ENCODE data around the gene IL1RAPL2. TPM values are rescaled to one million over a fixed set of nuclear protein-coding genes. Genes with fewer than 3 reads are reported as not detected.
A peak's percentile ranks its signal among the peaks of the same experiment; 100 is the strongest.

IL1RAPL2 gene
- total and polyA plus RNA-seq, 2 of the 4 experiments (the other 2 are of a cell fraction), result 0.03 TPM; not detected in 1

- ChIA-PET POLR2A (ENCODE audit: unreplicated experiment) (no interaction called here), CTCF (interaction anchor here (0.7 to 0.9 kb wide), 3 partner anchors 35 to 1346 kb away, joined by 3 to 5 read pairs (median 3); no protein-coding TSS in a partner anchor)
- Histone ChIP-seq H2AFZ (replicated peaks; ENCODE audit: low read length, poor library complexity) (no peak overlapping the region), H3K9me1 (ENCODE audit: insufficient read depth, low read length) (no peaks in the 10 kb centered on the region), H3K9ac (ENCODE audit: low read depth, low read length) (no peak overlapping the region), H2AK9ac (replicated peaks; ENCODE audit: low read depth, low read length, poor library complexity) (no peak overlapping the region), H3K23ac (ENCODE audit: low read depth, low read length) (no peak overlapping the region), H2BK120ac (ENCODE audit: low read depth, low read length) (no peak overlapping the region), H3K4ac (ENCODE audit: low read depth, low read length) (no peak overlapping the region), H3K4me3 (ENCODE audit: insufficient read depth, low read depth, low read length) (no peak overlapping the region), H4K91ac (ENCODE audit: insufficient read depth, low read depth, low read length) (no peak overlapping the region), H3K27me3 (ENCODE audit: control insufficient read depth, insufficient read depth, low read length) (peaks cover 3% of the 10 kb centered on the region), H3K4me1 (ENCODE audit: control insufficient read depth, insufficient read depth, low read length) (no peaks in the 10 kb centered on the region), H3K18ac (ENCODE audit: low read depth, low read length) (no peak overlapping the region), H2AK5ac (ENCODE audit: low read depth, low read length) (no peak overlapping the region), H3K36me3 (ENCODE audit: control insufficient read depth, insufficient read depth, low read length) (no peaks in the 10 kb centered on the region), H3K14ac (replicated peaks; ENCODE audit: low read depth, low read length) (no peak overlapping the region), H2BK20ac (ENCODE audit: low read depth, low read length) (no peak overlapping the region), H2BK5ac (ENCODE audit: low read depth, low read length, poor library complexity, severe bottlenecking) (no peak overlapping the region), H4K5ac (ENCODE audit: low read depth, low read length) (no peak overlapping the region), H3K4me2 (ENCODE audit: low read depth, low read length) (no peak overlapping the region), H4K20me1 (ENCODE audit: insufficient read depth, low read length) (no peaks in the 10 kb centered on the region; the same call in 1 of the 2 replicates), H3K9me3 (ENCODE audit: control insufficient read depth, insufficient read depth, low read length) (no peaks in the 10 kb centered on the region), H4K8ac (ENCODE audit: low read depth in 2 of 2, low read length in 2 of 2) (no peak overlapping the region), H2BK15ac (ENCODE audit: low read depth, low read length) (no peak overlapping the region), H3K56ac (ENCODE audit: extremely low read depth, insufficient read depth, low read length) (no peak overlapping the region), H3K27ac (ENCODE audit: insufficient read depth, low read length) (no peak overlapping the region), H3K79me1 (ENCODE audit: low read depth in 1 of 2, low read length in 2 of 2) (no peaks in the 10 kb centered on the region)
- DNase-seq (peak; percentile 6), ATAC-seq (ENCODE audit: low read depth) (no peak)
- intact Hi-C loops (cut with micrococcal nuclease) (loop anchor here (10.0 kb wide), 1 partner anchor 996 kb away; no protein-coding TSS in a partner anchor), dilution Hi-C loops (cut with HindIII; ENCODE audit: low sequenced_read_pairs, unreplicated experiment) (no loop called here), in situ Hi-C loops (cut with MboI; ENCODE audit: low sequenced_read_pairs) (no loop called here)
- TF ChIP-seq CTCF (conservative IDR thresholded peaks at IDR 0.05; ENCODE audit: low read depth, low read length), result peak; percentile 68
- peak; percentile 54; the same call in 1 of the 2 replicates for TF ChIP-seq MAFK (IDR thresholded peaks at IDR 0.05; ENCODE audit: low read depth, low read length)
- TF ChIP-seq, protein P1, sequence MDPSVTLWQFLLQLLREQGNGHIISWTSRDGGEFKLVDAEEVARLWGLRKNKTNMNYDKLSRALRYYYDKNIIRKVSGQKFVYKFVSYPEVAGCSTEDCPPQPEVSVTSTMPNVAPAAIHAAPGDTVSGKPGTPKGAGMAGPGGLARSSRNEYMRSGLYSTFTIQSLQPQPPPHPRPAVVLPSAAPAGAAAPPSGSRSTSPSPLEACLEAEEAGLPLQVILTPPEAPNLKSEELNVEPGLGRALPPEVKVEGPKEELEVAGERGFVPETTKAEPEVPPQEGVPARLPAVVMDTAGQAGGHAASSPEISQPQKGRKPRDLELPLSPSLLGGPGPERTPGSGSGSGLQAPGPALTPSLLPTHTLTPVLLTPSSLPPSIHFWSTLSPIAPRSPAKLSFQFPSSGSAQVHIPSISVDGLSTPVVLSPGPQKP (IDR thresholded peaks at IDR 0.05; ENCODE audit: borderline replicate concordance, low read depth, low read length), result no peak
- no peak for TF ChIP-seq MAZ (IDR thresholded peaks at IDR 0.05; ENCODE audit: borderline replicate concordance, low read depth, low read length)
- BruUV-seq (replicated peaks), result no TSS peak
- WGBS, 2 experiments (ENCODE audit: extremely low coverage in 2 of 2, insufficient read length in 1 of 2), result no CpG with 5 or more reads among the region's 2 CpGs
Observed at GRCh38 chrX:105190252-105190853, 624.4 kb downstream of the IL1RAPL2 start.
